Esophagus squamous epithelium (tissue), 4 donors: ENCODE measurements around the gene ATRN.

Experiments used
- POLR2A ChIP-seq, 4 donors: fragments of 450-650 bp; IDR thresholded peaks; one replicate each; pipeline ENCODE4 v1.6.1; 2017; ENCODE audit warnings: antibody characterized with exemption in 4 of 4, mild to moderate bottlenecking in 4 of 4, moderate library complexity in 3 of 4
- TF ChIP-seq, protein P1 (sequence below), 6 experiments: fragments of 450-650 bp in 4 of 6; fragments of 200-600 bp in 2 of 6; sonication (generic) in 2 of 6; IDR thresholded peaks; one replicate each; pipeline ENCODE4 v1.5.1; 2016 to 2019; ENCODE audit warnings: antibody characterized with exemption in 6 of 6, mild to moderate bottlenecking in 4 of 6, moderate library complexity in 4 of 6

DNA sequence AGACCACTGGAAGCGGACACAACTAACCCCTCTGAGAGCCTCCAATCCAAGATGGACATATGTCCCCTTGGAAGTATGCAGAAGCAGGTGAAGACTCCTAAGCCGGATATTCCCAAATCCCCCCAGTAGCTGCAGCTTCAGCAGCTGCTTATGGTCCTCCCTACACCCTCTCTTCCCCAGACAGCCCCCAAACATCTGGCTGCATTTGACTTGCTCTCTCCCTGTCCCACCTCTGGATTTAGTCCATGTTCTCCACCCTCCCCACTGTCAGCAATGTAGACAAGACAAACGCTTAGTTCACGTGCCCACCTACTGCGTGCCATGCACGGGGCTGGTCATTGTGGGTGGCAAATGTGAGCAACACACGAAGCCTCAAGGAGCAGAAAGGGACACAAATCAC is 215.6 kb downstream of the ATRN start:
- TF ChIP-seq, protein P1, sequence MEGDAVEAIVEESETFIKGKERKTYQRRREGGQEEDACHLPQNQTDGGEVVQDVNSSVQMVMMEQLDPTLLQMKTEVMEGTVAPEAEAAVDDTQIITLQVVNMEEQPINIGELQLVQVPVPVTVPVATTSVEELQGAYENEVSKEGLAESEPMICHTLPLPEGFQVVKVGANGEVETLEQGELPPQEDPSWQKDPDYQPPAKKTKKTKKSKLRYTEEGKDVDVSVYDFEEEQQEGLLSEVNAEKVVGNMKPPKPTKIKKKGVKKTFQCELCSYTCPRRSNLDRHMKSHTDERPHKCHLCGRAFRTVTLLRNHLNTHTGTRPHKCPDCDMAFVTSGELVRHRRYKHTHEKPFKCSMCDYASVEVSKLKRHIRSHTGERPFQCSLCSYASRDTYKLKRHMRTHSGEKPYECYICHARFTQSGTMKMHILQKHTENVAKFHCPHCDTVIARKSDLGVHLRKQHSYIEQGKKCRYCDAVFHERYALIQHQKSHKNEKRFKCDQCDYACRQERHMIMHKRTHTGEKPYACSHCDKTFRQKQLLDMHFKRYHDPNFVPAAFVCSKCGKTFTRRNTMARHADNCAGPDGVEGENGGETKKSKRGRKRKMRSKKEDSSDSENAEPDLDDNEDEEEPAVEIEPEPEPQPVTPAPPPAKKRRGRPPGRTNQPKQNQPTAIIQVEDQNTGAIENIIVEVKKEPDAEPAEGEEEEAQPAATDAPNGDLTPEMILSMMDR (IDR thresholded peaks at IDR 0.05), result no peak
- TF ChIP-seq POLR2A (IDR thresholded peaks at IDR 0.05), result no peak
